Gastrocnemius medialis (tissue), 4 donors: ENCODE measurements around the gene CHRM5. TPM values are rescaled to one million over a fixed set of nuclear protein-coding genes. Genes with fewer than 3 reads are reported as not detected.

Source experiments
- ATAC-seq, 2 donors: fragments of 150-250 bp; one replicate each; pipeline ENCODE4 v1.9.1; 2016
- DNase-seq, 2 donors: peaks; one replicate each; pipeline ENCODE4 v3.0.0-alpha.2; 2019
- H3K27ac ChIP-seq, 4 donors: fragments of 200-600 bp; sonication (generic); 1 replicate in 1 of 4; 2 replicates in 3 of 4; pipeline ENCODE4 v1.5.1; 2016 to 2018; ENCODE audit warnings: mild to moderate bottlenecking in 2 of 4, moderate library complexity in 1 of 4
- H3K27me3 ChIP-seq, 3 donors: fragments of 200-600 bp; sonication (generic) in 2 of 3; 1 replicate in 1 of 3; 2 replicates in 2 of 3; pipeline versions ENCODE4 v1.5.1 to v1.6.0; 2016 to 2019; ENCODE audit warnings: mild to moderate bottlenecking in 1 of 3, moderate library complexity in 1 of 3
- H3K36me3 ChIP-seq, 2 donors: fragments of 200-600 bp; sonication (generic) in 1 of 2; one replicate each; pipeline ENCODE4 v1.5.1; 2017 to 2018
- H3K4me1 ChIP-seq, 2 donors: fragments of 200-600 bp; sonication (generic) in 1 of 2; one replicate each; pipeline ENCODE4 v1.5.1; 2016 to 2017; ENCODE audit warnings: mild to moderate bottlenecking in 2 of 2
- H3K4me3 ChIP-seq, 4 donors: fragments of 200-600 bp; sonication (generic) in 3 of 4; 1 replicate in 1 of 4; 2 replicates in 3 of 4; pipeline ENCODE4 v1.5.1; 2016 to 2019; ENCODE audit warnings: mild to moderate bottlenecking in 2 of 4
- H3K9me3 ChIP-seq, 3 donors: fragments of 200-600 bp; sonication (generic) in 2 of 3; 1 replicate in 1 of 3; 2 replicates in 2 of 3; pipeline ENCODE4 v1.5.1; 2016 to 2019
- CTCF ChIP-seq, 5 experiments: fragments of 450-650 bp in 3 of 5; fragments of 200-600 bp in 2 of 5; sonication (generic) in 2 of 5; IDR thresholded peaks in 4 of 5; conservative IDR thresholded peaks in 1 of 5; 1 replicate in 4 of 5; 2 replicates in 1 of 5; pipeline ENCODE4 v1.5.1; 2016 to 2019; ENCODE audit warnings: antibody characterized with exemption in 5 of 5, mild to moderate bottlenecking in 3 of 5, moderate library complexity in 3 of 5
- POLR2A ChIP-seq, 2 donors: fragments of 450-650 bp; IDR thresholded peaks; one replicate each; pipeline ENCODE4 v1.6.1; 2017; ENCODE audit warnings: antibody characterized with exemption in 2 of 2, mild to moderate bottlenecking in 2 of 2, moderate library complexity in 2 of 2
- in situ Hi-C, 4 donors: fragments of 200-750 bp; cut with MboI; loops; one replicate each; pipeline versions ENCODE4 v1.15.0 to v1.8.0; 2017; ENCODE audit warnings: low sequenced_read_pairs in 4 of 4
- intact Hi-C: fragments of 100-400 bp; cut with DNase I; formaldehyde crosslinking; loops from one replicate; pipeline ENCODE4 v1.15.1; 2023; ENCODE audit warnings: low total_unique reads
- total RNA-seq, 4 donors: library from RNA; depleted of rRNA; stranded (reverse); fragments of >200 nt; gene quantifications; one replicate each; pipeline versions ENCODE4 v1.1.0 to v1.2.3, GENCODE V29; 2016

Gene CHRM5
- total RNA-seq, 4 donors from 2014 or later, result not detected

GRCh38 chr15:33964665-33965040, 3.6 kb upstream of the CHRM5 start:
- ATAC-seq, result no peak

GRCh38 chr15:33968821-33969220, 524 bp downstream of the CHRM5 start:
- in situ Hi-C loops, result no loop called here

More at GRCh38 chr15:33964665-33965040, 3.6 kb upstream of the CHRM5 start:
- no peak for DNase-seq
- intact Hi-C loops, result loop anchor here (10.0 kb wide), 1 partner anchor 230 kb away; no protein-coding TSS in a partner anchor
- H3K27me3 ChIP-seq, result no peaks in the 10 kb centered on the region
- H3K4me3 ChIP-seq, result no peak overlapping the region
- no peak for TF ChIP-seq CTCF (IDR thresholded peaks at IDR 0.05 in 4 of 5, conservative IDR thresholded peaks at IDR 0.05 in 1 of 5)
- no peak for TF ChIP-seq POLR2A (IDR thresholded peaks at IDR 0.05)
- no peaks in the 10 kb centered on the region for H3K36me3 ChIP-seq
- H3K9me3 ChIP-seq, result no peaks in the 10 kb centered on the region
- in situ Hi-C loops, result no loop called here
- H3K4me1 ChIP-seq, result peaks cover 15 to 16% of the 10 kb centered on the region in 2 donors
- H3K27ac ChIP-seq, result no peak overlapping the region

GRCh38 chr15:33971811-33972210, 3.5 kb downstream of the CHRM5 start:
- DNase-seq (no peak), ATAC-seq (no peak)
- Histone ChIP-seq H3K9me3 (no peaks in the 10 kb centered on the region), H3K27ac (no peak overlapping the region), H3K4me3 (no peak overlapping the region), H3K4me1 (peaks cover 5 to 16% of the 10 kb centered on the region in 2 donors), H3K36me3 (no peaks in the 10 kb centered on the region), H3K27me3 (no peaks in the 10 kb centered on the region)
- TF ChIP-seq POLR2A (IDR thresholded peaks at IDR 0.05), result no peak
- TF ChIP-seq CTCF (IDR thresholded peaks at IDR 0.05 in 4 of 5, conservative IDR thresholded peaks at IDR 0.05 in 1 of 5), result no peak
- in situ Hi-C loops (no loop called here), intact Hi-C loops (no loop called here)

More at GRCh38 chr15:33968821-33969220, 524 bp downstream of the CHRM5 start:
- no peaks in the 10 kb centered on the region for H3K9me3 ChIP-seq
- ATAC-seq, result no peak
- no peak overlapping the region for H3K4me3 ChIP-seq
- H3K27ac ChIP-seq, result no peak overlapping the region
- H3K4me1 ChIP-seq, result peaks cover 15 to 16% of the 10 kb centered on the region in 2 donors
- no peaks in the 10 kb centered on the region for H3K27me3 ChIP-seq
- intact Hi-C loops, result loop anchor here (10.0 kb wide), 1 partner anchor 234 kb away; no protein-coding TSS in a partner anchor
- no peak for DNase-seq
- no peak for TF ChIP-seq POLR2A (IDR thresholded peaks at IDR 0.05)
- TF ChIP-seq CTCF (IDR thresholded peaks at IDR 0.05 in 4 of 5, conservative IDR thresholded peaks at IDR 0.05 in 1 of 5), result no peak
- H3K36me3 ChIP-seq, result no peaks in the 10 kb centered on the region

- Histone ChIP-seq H3K4me3 (no peak overlapping the region), H3K4me1 (no peaks in the 10 kb centered on the region), H3K27ac (no peak overlapping the region), H3K27me3 (no peaks in the 10 kb centered on the region), H3K9me3 (no peaks in the 10 kb centered on the region), H3K36me3 (no peaks in the 10 kb centered on the region)
- intact Hi-C loops, result no loop called here
- ATAC-seq (no peak), DNase-seq (no peak)
- no peak for TF ChIP-seq POLR2A (IDR thresholded peaks at IDR 0.05)
- no peak for TF ChIP-seq CTCF (IDR thresholded peaks at IDR 0.05 in 4 of 5, conservative IDR thresholded peaks at IDR 0.05 in 1 of 5)
- in situ Hi-C loops, result no loop called here
Measured at GRCh38 chr15:33975022-33975565, 6.8 kb downstream of the CHRM5 start.

- no peaks in the 10 kb centered on the region for H3K9me3 ChIP-seq
- intact Hi-C loops (no loop called here), in situ Hi-C loops (no loop called here)
- no peaks in the 10 kb centered on the region for H3K4me1 ChIP-seq
- H3K36me3 ChIP-seq, result no peaks in the 10 kb centered on the region
- no peak for ATAC-seq
- H3K27me3 ChIP-seq, result no peaks in the 10 kb centered on the region
- no peak overlapping the region for H3K27ac ChIP-seq
- DNase-seq, result no peak
- TF ChIP-seq CTCF (IDR thresholded peaks at IDR 0.05 in 4 of 5, conservative IDR thresholded peaks at IDR 0.05 in 1 of 5) (no peak), POLR2A (IDR thresholded peaks at IDR 0.05) (no peak)
- no peak overlapping the region for H3K4me3 ChIP-seq
Measured at GRCh38 chr15:33980159-33980558, 11.9 kb downstream of the CHRM5 start.
